HepG2 (cell line): ENCODE results near the gene NDUFS1. TPM values are rescaled to one million over a fixed set of nuclear protein-coding genes. Genes with fewer than 3 reads are reported as not detected.
A peak's percentile ranks its signal among the peaks of the same experiment; 100 is the strongest.

Source experiments
- ATAC-seq: fragments of 200-7000 bp; cut with Tn5 transposase; 3 replicates; pipeline ENCODE4 v1.9.1; 2020; ENCODE audit warnings: mild to moderate bottlenecking, moderate library complexity
- BruUV-seq: library from RNA; stranded (reverse); fragments of 400-500 nt; replicated peaks from 2 replicates; lab custom pipeline; 2021; lab: Mats Ljungman, UMichigan
- CTCF ChIA-PET: fragments of 300-600 bp; formaldehyde crosslinking; extraction: SDS; loops from one replicate; lab custom pipeline; 2021; ENCODE audit warnings: low total read pairs, inconsistent platforms, low intra/inter-chr PET ratio; lab: Yijun Ruan, JAX
- POLR2A ChIA-PET: fragments of 350-600 bp; sonication (Branson Sonifier 250); formaldehyde crosslinking; loops from one replicate; lab custom pipeline; 2020; ENCODE audit warnings: antibody characterized with exemption, inconsistent platforms; lab: Yijun Ruan, JAX
- DNase-seq: peaks from one replicate; pipeline ENCODE4 v3.0.0-alpha.2; 2015; ENCODE audit warnings: low spot score
- FAIRE-seq: peaks from 3 replicates; lab custom pipeline; 2011; peaks lifted over from hg19 to GRCh38; lab: Jason Lieb, UNC
- H2AFZ ChIP-seq: one replicate; pipeline ENCODE4 v1.6.1; 2011; ENCODE audit warnings: low read length, inconsistent platforms
- H3K27ac ChIP-seq: fragments of 300-600 bp; 3 replicates; pipeline ENCODE4 v1.8.0; 2011; ENCODE audit warnings: mixed run types, mild to moderate bottlenecking, mixed read lengths, low read length, inconsistent platforms; ENCODE audit not compliant: insufficient read depth; ENCODE audit errors: extremely low read length
- H3K27me3 ChIP-seq, 2 experiments: fragments of 200-600 bp in 1 of 2; 2 replicates in 1 of 2; 3 replicates in 1 of 2; pipeline versions ENCODE4 v1.6.0 to v1.8.0; 2011; ENCODE audit warnings: low read length in 2 of 2, mild to moderate bottlenecking in 2 of 2, moderate library complexity in 2 of 2, inconsistent platforms in 1 of 2; ENCODE audit not compliant: insufficient read depth in 2 of 2, control insufficient read depth in 1 of 2
- H3K36me3 ChIP-seq, 2 experiments: fragments of 200-600 bp in 1 of 2; replicated peaks in 1 of 2; 2 replicates in 1 of 2; 3 replicates in 1 of 2; pipeline versions ENCODE4 v1.5.1 to v1.8.0; 2011; ENCODE audit warnings: low read length in 2 of 2, inconsistent platforms in 1 of 2; ENCODE audit not compliant: insufficient read depth in 2 of 2, control insufficient read depth in 1 of 2
- H3K4me1 ChIP-seq: 2 replicates; pipeline ENCODE4 v1.5.1; 2012; ENCODE audit warnings: low read length, inconsistent platforms; ENCODE audit not compliant: insufficient read depth
- H3K4me2 ChIP-seq: 2 replicates; pipeline ENCODE4 v1.6.0; 2011; ENCODE audit warnings: low read depth, low read length, inconsistent platforms
- H3K4me3 ChIP-seq, 3 experiments: fragments of 200-600 bp in 1 of 3; sonication (generic), shearing (Covaris generic) in 1 of 3; replicated peaks in 1 of 3; 2 replicates each; pipeline ENCODE4 v1.5.1; 2011 to 2016; ENCODE audit warnings: low read length in 3 of 3, inconsistent platforms in 2 of 3, low read depth in 2 of 3, mild to moderate bottlenecking in 2 of 3, control low read depth in 1 of 3, mixed read lengths in 1 of 3; ENCODE audit not compliant: insufficient read depth in 1 of 3
- H3K79me2 ChIP-seq: one replicate; pipeline ENCODE4 v1.6.1; 2011; ENCODE audit warnings: low read length, inconsistent platforms; ENCODE audit not compliant: insufficient read depth
- H3K9ac ChIP-seq: 2 replicates; pipeline ENCODE4 v1.6.0; 2011; ENCODE audit warnings: mild to moderate bottlenecking, low read depth, low read length, inconsistent platforms; ENCODE audit not compliant: insufficient read depth
- H3K9me3 ChIP-seq: 2 replicates; pipeline ENCODE4 v1.5.1; 2012; ENCODE audit warnings: mild to moderate bottlenecking, low read length
- H4K20me1 ChIP-seq: 2 replicates; pipeline ENCODE4 v1.6.0; 2011; ENCODE audit warnings: inconsistent platforms, mild to moderate bottlenecking, low read length, moderate library complexity; ENCODE audit not compliant: insufficient read depth
- CBX5 ChIP-seq: sonication (generic); formaldehyde crosslinking; IDR thresholded peaks from 2 replicates; pipeline ENCODE4 v1.4.0; 2020; ENCODE audit warnings: missing genetic modification reagents, borderline replicate concordance
- CREB1 ChIP-seq, 2 experiments: fragments of 450-650 bp in 1 of 2; IDR thresholded peaks; 2 replicates each; pipeline ENCODE4 v1.6.1; 2016 to 2017; ENCODE audit warnings: control low read depth in 1 of 2, mild to moderate bottlenecking in 1 of 2, missing compliant biosample characterization in 1 of 2, missing genetic modification characterization in 1 of 2
- ELF1 ChIP-seq: sonication (generic); formaldehyde crosslinking; IDR thresholded peaks from 2 replicates; pipeline ENCODE4 v1.4.0; 2020; ENCODE audit warnings: missing genetic modification reagents
- GABPB1 ChIP-seq: IDR thresholded peaks from 2 replicates; pipeline ENCODE4 v1.6.1; 2016; ENCODE audit warnings: mild to moderate bottlenecking, missing genetic modification reagents, moderate library complexity, missing compliant biosample characterization
- SNAPC4 ChIP-seq: sonication (generic); formaldehyde crosslinking; IDR thresholded peaks from 2 replicates; pipeline ENCODE4 v1.4.0; 2020; ENCODE audit warnings: mild to moderate bottlenecking, missing genetic modification reagents
- TARDBP ChIP-seq: sonication (generic); formaldehyde crosslinking; IDR thresholded peaks from 2 replicates; pipeline ENCODE4 v1.8.0; 2022; ENCODE audit warnings: mild to moderate bottlenecking, missing genetic modification reagents
- YEATS2 ChIP-seq: sonication (generic); formaldehyde crosslinking; IDR thresholded peaks from 2 replicates; pipeline ENCODE4 v1.4.0; 2020; ENCODE audit warnings: missing genetic modification reagents, borderline replicate concordance
- ZBTB10 ChIP-seq: sonication (generic); formaldehyde crosslinking; IDR thresholded peaks from 2 replicates; pipeline ENCODE4 v1.4.0; 2020; ENCODE audit warnings: missing genetic modification reagents, borderline replicate concordance
- ZBTB8A ChIP-seq: sonication (generic); formaldehyde crosslinking; IDR thresholded peaks from 2 replicates; pipeline ENCODE4 v1.4.0; 2020; ENCODE audit warnings: mild to moderate bottlenecking, low read depth, missing genetic modification reagents, borderline replicate concordance
- ZNF225 ChIP-seq: sonication (generic); formaldehyde crosslinking; IDR thresholded peaks from 2 replicates; pipeline ENCODE4 v1.4.0; 2020; ENCODE audit warnings: mild to moderate bottlenecking, missing genetic modification reagents
- ZNF558 ChIP-seq: sonication (generic); formaldehyde crosslinking; IDR thresholded peaks from 2 replicates; pipeline ENCODE4 v1.9.0; 2022; ENCODE audit warnings: mild to moderate bottlenecking, missing genetic modification reagents, borderline replicate concordance
- ZNF605 ChIP-seq: sonication (generic); formaldehyde crosslinking; IDR thresholded peaks from 2 replicates; pipeline ENCODE4 v1.8.0; 2022; ENCODE audit warnings: mild to moderate bottlenecking, missing genetic modification reagents
- ZNF619 ChIP-seq: sonication (generic); formaldehyde crosslinking; IDR thresholded peaks from 2 replicates; pipeline ENCODE4 v1.4.0; 2020; ENCODE audit warnings: mild to moderate bottlenecking, missing genetic modification reagents
- ZNF740 ChIP-seq: sonication (generic); formaldehyde crosslinking; IDR thresholded peaks from 2 replicates; pipeline ENCODE4 v1.4.0; 2020; ENCODE audit warnings: missing genetic modification reagents
- WGBS: methylation state at CpG from one replicate; pipeline ENCODE4 v1.1.6; 2017; ENCODE audit warnings: low lambda C conversion rate; 5-methylcytosine and 5-hydroxymethylcytosine counted together
- in situ Hi-C: cut with HindIII; loops from 2 replicates; pipeline ENCODE4 v1.10.0; 2017; ENCODE audit warnings: low pct_unique_long_range_greater_than_20kb; ENCODE audit not compliant: extremely low pct_ligation_motif_present
- intact Hi-C: fragments of 100-400 bp; cut with micrococcal nuclease; formaldehyde crosslinking; loops from one replicate; pipeline ENCODE4 v1.10.0; 2022; ENCODE audit not compliant: unreplicated experiment
- polyA plus RNA-seq, 8 experiments: library from polyadenylated mRNA; depleted of rRNA in 3 of 8; stranded (reverse) in 7 of 8; unstranded in 1 of 8; fragments of >200 nt; fragmentation: Illumina TruSeq in 4 of 8; extraction: Trizol in 4 of 8; gene quantifications; 2 replicates each; pipeline versions ENCODE4 v1.2.1 to v1.2.3, GENCODE V29; 2011 to 2016; ENCODE audit warnings: low read depth in 4 of 8, missing spikeins in 1 of 8, mixed read lengths in 1 of 8; ENCODE audit not compliant: insufficient read depth in 1 of 8
- total RNA-seq, 5 experiments: library from RNA; depleted of rRNA; stranded (reverse); fragments of >200 nt; fragmentation: Illumina TruSeq; extraction: Trizol; gene quantifications; 2 replicates each; pipeline ENCODE4 v1.2.3, GENCODE V29; 2016; ENCODE audit warnings: low read depth in 1 of 5

Gene NDUFS1
- total and polyA plus RNA-seq, 2 of the 13 experiments (the other 11 are each of a cell fraction or from before 2014, with no cell fraction given): 139 to 242 TPM

GRCh38 chr2:206071807-206072206 is 87.4 kb downstream of the NDUFS1 start:
- Histone ChIP-seq H3K79me2 (peaks cover 83% of the 10 kb centered on the region), H3K9me3 (no peaks in the 10 kb centered on the region), H3K9ac (no peak overlapping the region), H3K4me2 (no peak overlapping the region), H3K36me3 (peaks cover 2 to 10% of the 10 kb centered on the region in 2 experiments; a peak in 4 of 5 replicates), H3K4me1 (peaks cover 20% of the 10 kb centered on the region), H3K27ac (no peak overlapping the region), H2AFZ (no peak overlapping the region), H3K4me3 (no peak overlapping the region), H4K20me1 (no peaks in the 10 kb centered on the region), H3K27me3 (no peaks in the 10 kb centered on the region)
- DNase-seq: no peak
- WGBS: 93% methylated on average over 1 of the region's 1 CpG
- POLR2A ChIA-PET: no interaction called here
- CTCF ChIA-PET: no interaction called here
- intact Hi-C loops (loop anchor here (10.0 kb wide), 1 partner anchor 57 kb away; no protein-coding TSS in a partner anchor), in situ Hi-C loops (no loop called here)
- FAIRE-seq: no peak
- ATAC-seq: peak; percentile 38
- BruUV-seq: TSS peak; percentile 21
- no peak for TF ChIP-seq GABPB1 (CRISPR knock-in tag)
- no peak for TF ChIP-seq ZBTB8A (CRISPR knock-in tag)
- no peak for TF ChIP-seq SNAPC4
- TF ChIP-seq ELF1 (CRISPR knock-in tag): no peak
- TF ChIP-seq ZNF619 (CRISPR knock-in tag): no peak
- no peak for TF ChIP-seq ZNF740 (CRISPR knock-in tag)
- no peak for TF ChIP-seq ZNF558 (CRISPR knock-in tag)
- TF ChIP-seq CREB1 (IDR thresholded peaks at IDR 0.05): no peak
- TF ChIP-seq CREB1 (CRISPR knock-in tag; IDR thresholded peaks at IDR 0.05): no peak
- no peak for TF ChIP-seq TARDBP
- no peak for TF ChIP-seq ZNF605
- no peak for TF ChIP-seq ZNF225 (CRISPR knock-in tag)
- no peak for TF ChIP-seq CBX5 (CRISPR knock-in tag)
- TF ChIP-seq ZBTB10 (CRISPR knock-in tag): no peak
- no peak for TF ChIP-seq YEATS2 (CRISPR knock-in tag)
